Duodenal mucosa (tissue), 2 donors: ENCODE data around the gene PRR15L.
"Not testable (repeated sequence)": the region's sequence is repeated elsewhere in the genome, so short reads cannot be mapped to it uniquely, and the experiment has no call there.

ENCODE experiments used
- H3K27ac ChIP-seq: one replicate; pipeline ENCODE4 v1.7.0; 2013; ENCODE audit warnings: low read depth, low read length
- H3K27me3 ChIP-seq, 2 donors: one replicate each; pipeline ENCODE4 v1.7.0; 2013; ENCODE audit warnings: low read length in 2 of 2, control low read depth in 1 of 2; ENCODE audit not compliant: insufficient read depth in 2 of 2, control insufficient read depth in 1 of 2
- H3K36me3 ChIP-seq, 2 donors: one replicate each; pipeline ENCODE4 v1.7.0; 2013; ENCODE audit warnings: low read length in 2 of 2, control low read depth in 1 of 2; ENCODE audit not compliant: insufficient read depth in 2 of 2, control insufficient read depth in 1 of 2
- H3K4me1 ChIP-seq, 2 donors: one replicate each; pipeline ENCODE4 v1.7.0; 2013; ENCODE audit warnings: low read length in 2 of 2, control low read depth in 1 of 2; ENCODE audit not compliant: insufficient read depth in 2 of 2, control insufficient read depth in 1 of 2
- H3K4me3 ChIP-seq, 2 donors: one replicate each; pipeline ENCODE4 v1.7.0; 2013; ENCODE audit warnings: low read length in 2 of 2, low read depth in 1 of 2
- H3K9ac ChIP-seq, 2 donors: one replicate each; pipeline ENCODE4 v1.7.0; 2013; ENCODE audit warnings: low read length in 2 of 2, low read depth in 1 of 2
- H3K9me3 ChIP-seq, 2 donors: one replicate each; pipeline ENCODE4 v1.7.0; 2013; ENCODE audit warnings: low read length in 2 of 2, control low read depth in 1 of 2; ENCODE audit not compliant: control insufficient read depth in 1 of 2

The PRR15L gene

GRCh38 chr17:47957591-47958490, at the start of gene PRR15L:
Gene PRR15L, minus strand, starts transcription at chr17:47957883. Its CDS starts 4,649 bp downstream, at chr17:47953234.
- Histone ChIP-seq H3K9ac (peak within 1 kb of the TSS; percentile 96 to 99), H3K4me3 (peak within 1 kb of the TSS; percentile 82 to 85), H3K9me3 (no peaks in the 10 kb centered on the region), H3K27ac (peak within 1 kb of the TSS; percentile 92), H3K27me3 (no peaks in the 10 kb centered on the region), H3K4me1 (peaks cover 19 to 32% of the 10 kb centered on the region in 2 donors), H3K36me3 (peaks cover 18 to 25% of the 10 kb centered on the region in 2 donors)

DNA sequence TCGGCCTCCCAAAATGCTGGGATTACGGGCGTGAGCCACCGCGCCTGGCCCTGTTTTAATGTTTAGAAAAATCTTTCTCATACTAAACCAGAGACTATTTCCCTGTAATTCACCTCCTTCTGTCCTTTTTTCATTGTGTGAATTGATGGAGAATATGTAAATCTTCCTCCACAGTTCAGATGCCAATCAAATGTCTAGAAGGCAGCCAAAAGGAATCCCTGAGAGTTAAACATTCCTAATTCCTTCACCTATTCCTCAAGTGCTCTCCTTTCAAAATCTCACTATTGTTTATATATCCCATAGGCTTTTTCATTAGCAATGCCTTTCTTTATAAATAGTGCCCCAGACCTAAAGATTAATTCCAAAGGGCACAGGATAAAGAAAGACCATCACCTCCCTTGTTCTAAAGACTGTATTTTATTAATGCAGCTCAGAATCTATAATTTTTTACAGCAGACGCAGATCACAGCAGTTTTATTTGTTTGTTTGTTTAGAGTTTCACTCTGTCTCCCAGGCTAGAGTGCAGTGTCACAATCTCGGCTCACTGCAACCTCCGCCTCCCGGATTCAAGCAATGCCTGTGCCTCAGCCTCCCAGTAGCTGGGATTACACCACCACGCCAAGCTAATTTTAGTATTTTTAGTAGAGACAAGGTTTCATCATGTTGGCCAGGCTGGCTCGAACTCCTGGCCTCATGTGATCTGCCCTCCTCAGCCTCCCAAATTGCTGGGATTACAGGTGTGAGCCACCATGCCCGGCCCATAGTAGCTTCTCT, 49.4 kb upstream of the PRR15L start:
- peaks cover 9 to 20% of the 10 kb centered on the region in 2 donors for H3K4me1 ChIP-seq
- no peak overlapping the region for H3K27ac ChIP-seq
- no peak overlapping the region for H3K4me3 ChIP-seq
- H3K9me3 ChIP-seq = no peaks in the 10 kb centered on the region
- peaks cover 8 to 15% of the 10 kb centered on the region in 2 donors for H3K27me3 ChIP-seq
- H3K9ac ChIP-seq = no peak overlapping the region
- H3K36me3 ChIP-seq = no peaks in the 10 kb centered on the region

- Histone ChIP-seq H3K9ac (no peak overlapping the region), H3K36me3 (no peaks in the 10 kb centered on the region), H3K9me3 (no peaks in the 10 kb centered on the region), H3K4me3 (no peak overlapping the region), H3K27ac (no peak overlapping the region), H3K4me1 (peaks cover 4 to 10% of the 10 kb centered on the region in 2 donors), H3K27me3 (peaks cover 3 to 5% of the 10 kb centered on the region in 2 donors)
These were observed 47.3 kb upstream of the PRR15L start for GRCh38 chr17:48004983-48005382.

GRCh38 chr17:48003417-48004151, 45.9 kb upstream of the PRR15L start:
- Histone ChIP-seq H3K9ac (no peak overlapping the region), H3K4me1 (peaks cover 4 to 10% of the 10 kb centered on the region in 2 donors), H3K4me3 (no peak overlapping the region), H3K27ac (no peak overlapping the region), H3K9me3 (no peaks in the 10 kb centered on the region), H3K27me3 (peaks cover 0 to 3% of the 10 kb centered on the region in 2 donors), H3K36me3 (no peaks in the 10 kb centered on the region)

GRCh38 chr17:48002916-48003416, 45.3 kb upstream of the PRR15L start:
- Histone ChIP-seq H3K27ac (no peak overlapping the region), H3K4me1 (peaks cover 4 to 10% of the 10 kb centered on the region in 2 donors), H3K36me3 (no peaks in the 10 kb centered on the region), H3K9me3 (no peaks in the 10 kb centered on the region), H3K4me3 (no peak overlapping the region), H3K9ac (no peak overlapping the region), H3K27me3 (peaks cover 0 to 3% of the 10 kb centered on the region in 2 donors)

DNA sequence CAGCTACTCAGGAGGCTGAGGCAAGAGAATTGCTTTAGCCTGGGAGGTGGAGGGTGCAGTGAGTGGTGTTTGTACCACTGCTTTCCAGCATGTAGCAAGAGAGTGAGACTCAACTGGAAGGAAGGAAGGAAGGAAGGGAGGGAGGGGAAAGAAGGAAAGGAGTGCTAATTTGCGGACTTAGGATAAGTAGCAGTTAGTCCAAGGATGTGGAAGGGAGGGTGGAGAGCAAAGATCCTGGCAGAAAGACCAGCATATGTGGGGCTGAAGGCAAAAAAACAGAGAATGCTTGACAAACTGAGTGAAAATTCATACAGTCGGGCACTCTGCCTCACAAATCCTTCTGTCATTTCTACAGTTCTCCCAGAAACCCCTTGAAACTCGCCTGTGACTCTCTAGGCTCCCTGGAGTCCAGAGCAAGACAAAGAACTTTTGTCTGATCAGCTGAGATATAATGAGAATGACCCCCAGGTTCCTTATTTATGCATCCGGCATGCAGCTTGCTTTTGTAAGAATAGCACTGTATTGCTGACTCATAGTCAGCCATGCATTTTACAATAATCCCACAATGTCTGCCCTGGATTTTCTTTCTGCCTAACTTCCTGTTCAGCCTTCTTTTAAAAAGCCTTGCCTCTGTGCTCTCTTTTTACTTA, 44.7 kb upstream of the PRR15L start:
- Histone ChIP-seq H3K27ac (no peak overlapping the region), H3K27me3 (peaks cover 0 to 3% of the 10 kb centered on the region in 2 donors), H3K4me1 (peaks cover 4 to 10% of the 10 kb centered on the region in 2 donors), H3K9me3 (no peaks in the 10 kb centered on the region), H3K4me3 (no peak overlapping the region), H3K36me3 (no peaks in the 10 kb centered on the region), H3K9ac (no peak overlapping the region)

GRCh38 chr17:48001657-48002056, 44.0 kb upstream of the PRR15L start:
- H3K4me1 ChIP-seq, H3K4me3 ChIP-seq, H3K9ac ChIP-seq, H3K36me3 ChIP-seq, H3K27ac ChIP-seq, H3K27me3 ChIP-seq, H3K9me3 ChIP-seq: not testable (repeated sequence)

GRCh38 chr17:48001197-48001596, 43.5 kb upstream of the PRR15L start:
- H3K27ac ChIP-seq = no peak overlapping the region

DNA sequence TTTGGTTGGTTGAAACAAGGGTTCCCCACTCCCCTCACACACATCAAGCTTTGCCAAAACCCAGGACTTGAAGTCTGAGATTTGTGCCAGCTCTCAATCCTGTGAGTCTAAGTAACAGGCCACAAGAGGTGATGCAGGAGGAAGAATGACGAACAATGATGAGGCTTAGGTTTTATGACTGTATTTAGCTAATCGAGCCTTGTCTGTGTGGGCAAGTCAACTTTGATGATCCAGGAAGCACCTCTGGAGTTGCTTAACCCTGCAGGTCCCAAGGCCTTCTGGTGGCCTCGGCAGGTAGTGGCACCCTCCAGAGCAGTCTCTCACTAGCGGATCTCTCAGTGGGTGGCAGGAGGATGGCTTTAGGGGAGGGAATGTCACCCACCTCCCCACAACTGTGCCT, 41.9 kb upstream of the PRR15L start:
- Histone ChIP-seq H3K4me1 (peaks cover 4 to 10% of the 10 kb centered on the region in 2 donors), H3K36me3 (no peaks in the 10 kb centered on the region), H3K27me3 (peaks cover 0 to 6% of the 10 kb centered on the region in 2 donors), H3K4me3 (no peak overlapping the region), H3K9ac (no peak overlapping the region), H3K27ac (no peak overlapping the region), H3K9me3 (no peaks in the 10 kb centered on the region)

More at GRCh38 chr17:48001197-48001596, 43.5 kb upstream of the PRR15L start:
- no peaks in the 10 kb centered on the region for H3K9me3 ChIP-seq
- no peak overlapping the region for H3K4me3 ChIP-seq
- H3K4me1 ChIP-seq = peaks cover 4 to 10% of the 10 kb centered on the region in 2 donors
- H3K9ac ChIP-seq = no peak overlapping the region
- peaks cover 0 to 3% of the 10 kb centered on the region in 2 donors for H3K27me3 ChIP-seq
- H3K36me3 ChIP-seq = no peaks in the 10 kb centered on the region
